CD14-positive monocyte (primary cell): ENCODE measurements around the gene MAP3K9. TPM values are rescaled to one million over a fixed set of nuclear protein-coding genes. Genes with fewer than 3 reads are reported as not detected.

ENCODE experiments used
- DNase-seq, 3 donors: peaks; one replicate each; pipeline ENCODE4 v3.0.0-alpha.2; 2011 to 2022
- H2AFZ ChIP-seq: 2 replicates; pipeline ENCODE4 v1.6.0; 2012; ENCODE audit warnings: mild to moderate bottlenecking, low read depth, low read length, inconsistent platforms; ENCODE audit not compliant: insufficient read depth, poor library complexity, severe bottlenecking
- H3K27ac ChIP-seq, 2 donors: 1 replicate in 1 of 2; 2 replicates in 1 of 2; pipeline ENCODE4 v1.5.1; 2012 to 2013; ENCODE audit warnings: low read length in 2 of 2, control low read depth in 1 of 2, inconsistent platforms in 1 of 2, low read depth in 1 of 2, mild to moderate bottlenecking in 1 of 2
- H3K27me3 ChIP-seq, 2 donors: one replicate each; pipeline versions ENCODE4 v1.6.0 to v1.6.1; 2011 to 2013; ENCODE audit warnings: low read length in 2 of 2; ENCODE audit not compliant: control insufficient read depth in 2 of 2, insufficient read depth in 2 of 2
- H3K36me3 ChIP-seq, 2 donors: replicated peaks in 1 of 2; 1 replicate in 1 of 2; 2 replicates in 1 of 2; pipeline versions ENCODE4 v1.5.1 to v1.6.1; 2012 to 2013; ENCODE audit warnings: low read length in 2 of 2, control low read depth in 1 of 2, inconsistent platforms in 1 of 2, mild to moderate bottlenecking in 1 of 2; ENCODE audit not compliant: insufficient read depth in 2 of 2, control insufficient read depth in 1 of 2
- H3K4me1 ChIP-seq, 2 donors: 1 replicate in 1 of 2; 2 replicates in 1 of 2; pipeline versions ENCODE4 v1.5.1 to v1.6.1; 2012 to 2013; ENCODE audit warnings: low read length in 2 of 2, control low read depth in 1 of 2, inconsistent platforms in 1 of 2, mild to moderate bottlenecking in 1 of 2, moderate library complexity in 1 of 2; ENCODE audit not compliant: insufficient read depth in 2 of 2, control insufficient read depth in 1 of 2
- H3K4me2 ChIP-seq: replicated peaks from 2 replicates; pipeline ENCODE3; 2012; ENCODE audit warnings: low read length, moderate library complexity, mild to moderate bottlenecking; ENCODE audit not compliant: poor library complexity, severe bottlenecking; ENCODE audit errors: extremely low read depth
- H3K4me3 ChIP-seq, 3 experiments: fragments of 200-600 bp in 1 of 3; sonication (generic) in 1 of 3; replicated peaks in 1 of 3; 1 replicate in 2 of 3; 2 replicates in 1 of 3; pipeline ENCODE4 v1.5.1; 2011 to 2013; ENCODE audit warnings: low read length in 3 of 3, mild to moderate bottlenecking in 3 of 3, control low read depth in 2 of 3, low read depth in 2 of 3, inconsistent platforms in 1 of 3, moderate library complexity in 1 of 3
- H3K79me2 ChIP-seq: 2 replicates; pipeline ENCODE4 v1.6.0; 2012; ENCODE audit warnings: mild to moderate bottlenecking, control low read depth, inconsistent platforms, low read length, moderate library complexity; ENCODE audit not compliant: insufficient read depth
- H3K9ac ChIP-seq: 2 replicates; pipeline ENCODE4 v1.6.0; 2017; ENCODE audit warnings: low read length, mild to moderate bottlenecking; ENCODE audit not compliant: insufficient read depth, poor library complexity, severe bottlenecking
- H3K9me3 ChIP-seq, 2 donors: replicated peaks in 1 of 2; 1 replicate in 1 of 2; 2 replicates in 1 of 2; pipeline versions ENCODE4 v1.5.1 to v1.6.1; 2012 to 2013; ENCODE audit warnings: low read length in 2 of 2, control low read depth in 1 of 2; ENCODE audit not compliant: control insufficient read depth in 1 of 2, insufficient read depth in 1 of 2
- H4K20me1 ChIP-seq: 2 replicates; pipeline ENCODE4 v1.6.0; 2012; ENCODE audit warnings: mild to moderate bottlenecking, low read length, control low read depth, moderate library complexity; ENCODE audit not compliant: insufficient read depth
- H3K27ac Mint-ChIP-seq, 7 donors: one replicate each; pipeline ENCODE4 v1.8.0; 2020; ENCODE audit warnings: mild to moderate bottlenecking in 7 of 7, mixed read lengths in 7 of 7, moderate library complexity in 6 of 7, inconsistent platforms in 2 of 7
- H3K27me3 Mint-ChIP-seq, 3 donors: one replicate each; pipeline ENCODE4 v1.8.0; 2021 to 2022; ENCODE audit warnings: low read depth in 3 of 3, mild to moderate bottlenecking in 3 of 3, mixed read lengths in 3 of 3, moderate library complexity in 3 of 3, inconsistent platforms in 1 of 3
- H3K36me3 Mint-ChIP-seq, 2 donors: one replicate each; pipeline ENCODE4 v1.8.0; 2020; ENCODE audit warnings: mixed read lengths in 2 of 2, inconsistent platforms in 1 of 2, mild to moderate bottlenecking in 1 of 2
- H3K4me1 Mint-ChIP-seq: one replicate; pipeline ENCODE4 v1.8.0; 2020; ENCODE audit warnings: mild to moderate bottlenecking, mixed read lengths
- H3K4me3 Mint-ChIP-seq, 2 donors: one replicate each; pipeline ENCODE4 v1.8.0; 2020; ENCODE audit warnings: mild to moderate bottlenecking in 2 of 2, mixed read lengths in 2 of 2, moderate library complexity in 1 of 2
- H3K9me3 Mint-ChIP-seq, 7 donors: one replicate each; pipeline ENCODE4 v1.8.0; 2020 to 2022; ENCODE audit warnings: mixed read lengths in 7 of 7, mild to moderate bottlenecking in 6 of 7, moderate library complexity in 6 of 7, inconsistent platforms in 2 of 7
- WGBS: methylation state at CpG from one replicate; pipeline ENCODE4 v1.1.5; 2013; ENCODE audit warnings: missing lambda C conversion rate; ENCODE audit not compliant: insufficient coverage; 5-methylcytosine and 5-hydroxymethylcytosine counted together
- intact Hi-C, 2 donors: fragments of 100-400 bp; cut with micrococcal nuclease; formaldehyde crosslinking; loops; one replicate each; pipeline versions ENCODE4 v1.15.0 to v1.15.1; 2023
- polyA plus RNA-seq, 3 donors: library from polyadenylated mRNA; depleted of rRNA in 1 of 3; unstranded in 2 of 3; stranded (reverse) in 1 of 3; fragments of 300-500 nt in 2 of 3; fragments of >200 nt in 1 of 3; fragmentation: Illumina TruSeq in 2 of 3; gene quantifications; 1 replicate in 2 of 3; 2 replicates in 1 of 3; pipeline ENCODE4 v1.2.3, GENCODE V29; 2012 to 2021
- TF ChIP-seq, protein P1 (sequence below): fragments of 200-600 bp; IDR thresholded peaks from one replicate; pipeline ENCODE4 v1.8.0; 2022; ENCODE audit warnings: antibody characterized with exemption, mild to moderate bottlenecking

Gene MAP3K9
- polyA plus RNA-seq, 3 donors = 0.01 TPM; not detected in 2

DNA sequence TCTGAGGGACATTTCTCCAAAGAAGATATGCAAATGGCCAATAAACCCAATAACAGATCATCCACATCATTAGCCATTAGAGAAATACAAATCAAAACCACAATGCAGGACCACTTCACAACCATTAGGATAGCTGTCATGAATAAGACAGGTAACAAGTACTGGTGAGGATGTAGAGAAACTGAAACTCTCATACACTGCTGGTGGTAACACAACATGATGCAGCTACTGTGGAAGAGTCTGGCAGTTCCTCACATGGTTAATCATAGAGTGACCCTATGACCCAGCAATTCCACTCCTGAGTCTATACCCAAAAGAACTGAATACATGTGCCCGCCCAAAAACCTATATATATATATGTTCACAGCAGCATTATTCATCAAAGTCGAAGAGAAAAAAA lies 128.6 kb downstream of the MAP3K9 start:
- DNase-seq = no peak
- Histone ChIP-seq H3K79me2 (no peaks in the 10 kb centered on the region), H3K4me2 (no peak overlapping the region), H3K4me1 (no peaks in the 10 kb centered on the region), H2AFZ (no peak overlapping the region), H3K4me3 (no peak overlapping the region), H3K36me3 (no peaks in the 10 kb centered on the region), H3K9me3 (no peaks in the 10 kb centered on the region), H3K9ac (no peak overlapping the region), H3K27ac (no peak overlapping the region), H3K27me3 (no peaks in the 10 kb centered on the region), H4K20me1 (no peaks in the 10 kb centered on the region)
- no peaks in the 10 kb centered on the region for H3K9me3 Mint-ChIP-seq
- no peak overlapping the region for H3K4me3 Mint-ChIP-seq
- H3K27ac Mint-ChIP-seq = no peak overlapping the region
- TF ChIP-seq, protein P1, sequence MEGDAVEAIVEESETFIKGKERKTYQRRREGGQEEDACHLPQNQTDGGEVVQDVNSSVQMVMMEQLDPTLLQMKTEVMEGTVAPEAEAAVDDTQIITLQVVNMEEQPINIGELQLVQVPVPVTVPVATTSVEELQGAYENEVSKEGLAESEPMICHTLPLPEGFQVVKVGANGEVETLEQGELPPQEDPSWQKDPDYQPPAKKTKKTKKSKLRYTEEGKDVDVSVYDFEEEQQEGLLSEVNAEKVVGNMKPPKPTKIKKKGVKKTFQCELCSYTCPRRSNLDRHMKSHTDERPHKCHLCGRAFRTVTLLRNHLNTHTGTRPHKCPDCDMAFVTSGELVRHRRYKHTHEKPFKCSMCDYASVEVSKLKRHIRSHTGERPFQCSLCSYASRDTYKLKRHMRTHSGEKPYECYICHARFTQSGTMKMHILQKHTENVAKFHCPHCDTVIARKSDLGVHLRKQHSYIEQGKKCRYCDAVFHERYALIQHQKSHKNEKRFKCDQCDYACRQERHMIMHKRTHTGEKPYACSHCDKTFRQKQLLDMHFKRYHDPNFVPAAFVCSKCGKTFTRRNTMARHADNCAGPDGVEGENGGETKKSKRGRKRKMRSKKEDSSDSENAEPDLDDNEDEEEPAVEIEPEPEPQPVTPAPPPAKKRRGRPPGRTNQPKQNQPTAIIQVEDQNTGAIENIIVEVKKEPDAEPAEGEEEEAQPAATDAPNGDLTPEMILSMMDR = no peak
- H3K27me3 Mint-ChIP-seq = peaks cover 0 to 1% (median 1%) of the 10 kb centered on the region in 3 donors
- no peaks in the 10 kb centered on the region for H3K4me1 Mint-ChIP-seq
- intact Hi-C loops = no loop called here
- WGBS = no CpG with 5 or more reads among the region's 2 CpGs
- peaks cover 0 to 3% of the 10 kb centered on the region in 2 donors for H3K36me3 Mint-ChIP-seq

DNA sequence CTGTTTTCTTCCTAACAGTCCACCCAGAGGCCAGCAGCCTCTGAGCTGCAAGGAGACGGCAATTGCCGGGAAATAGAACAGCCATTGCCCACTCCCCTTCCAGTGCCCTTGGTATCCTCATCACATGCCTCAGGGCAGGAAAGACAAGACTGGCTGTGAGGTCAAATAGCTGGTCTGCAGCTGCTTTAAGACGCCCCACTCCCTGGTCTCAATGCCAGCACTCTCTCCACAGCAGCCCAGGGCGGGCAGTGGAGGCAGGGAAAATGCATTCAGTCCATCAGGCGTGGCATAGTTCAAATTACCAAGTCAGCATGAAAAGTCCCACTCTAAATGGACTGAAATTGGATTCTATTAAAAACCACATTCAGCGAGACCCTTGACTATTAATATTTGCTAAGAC lies 132.0 kb downstream of the MAP3K9 start:
- Mint-ChIP-seq H3K36me3 (peaks cover 0 to 8% of the 10 kb centered on the region in 2 donors), H3K9me3 (no peaks in the 10 kb centered on the region), H3K27ac (no peak overlapping the region), H3K4me3 (no peak overlapping the region), H3K27me3 (peaks cover 0 to 3% (median 1%) of the 10 kb centered on the region in 3 donors), H3K4me1 (no peaks in the 10 kb centered on the region)
- Histone ChIP-seq H3K9me3 (no peaks in the 10 kb centered on the region), H3K4me3 (no peak overlapping the region), H4K20me1 (no peaks in the 10 kb centered on the region), H2AFZ (no peak overlapping the region), H3K4me1 (no peaks in the 10 kb centered on the region), H3K9ac (no peak overlapping the region), H3K4me2 (no peak overlapping the region), H3K79me2 (no peaks in the 10 kb centered on the region), H3K36me3 (no peaks in the 10 kb centered on the region), H3K27me3 (no peaks in the 10 kb centered on the region), H3K27ac (no peak overlapping the region)
- TF ChIP-seq, protein P1 = no peak
- 92% methylated on average over 4 of the region's 6 CpGs for WGBS
- no peak for DNase-seq
- intact Hi-C loops = no loop called here

Other genes starting within 250 kb of the MAP3K9 start
- gene MED6, start 208.9 kb downstream of the MAP3K9 start, polyA plus RNA-seq = 10 to 100 TPM; 11.9 to 22.3 (median 19.4) TPM
- 1 to 10 TPM in 2 of 3 donors, under 1 TPM in 1; 0.99 to 2.1 (median 1.2) TPM for gene TTC9, start 167.6 kb downstream of the MAP3K9 start, polyA plus RNA-seq
- 10 to 100 TPM in 1 of 3 donors, 1 to 10 TPM in 2; 7.3 to 26.7 (median 8.1) TPM for gene PCNX1, start 97.9 kb upstream of the MAP3K9 start, polyA plus RNA-seq